HepG2 (cell line): ENCODE results near the gene HOMEZ. TPM values are rescaled to one million over a fixed set of nuclear protein-coding genes. Genes with fewer than 3 reads are reported as not detected.

Experiments used
- CERS6 ChIP-seq: sonication (generic); formaldehyde crosslinking; IDR thresholded peaks from 2 replicates; pipeline ENCODE4 v1.5.0; 2020; ENCODE audit warnings: missing genetic modification reagents
- ERF ChIP-seq: IDR thresholded peaks from 2 replicates; pipeline ENCODE4 v1.6.1; 2018; ENCODE audit warnings: missing biosample characterization, missing genetic modification reagents
- GZF1 ChIP-seq: sonication (generic); formaldehyde crosslinking; IDR thresholded peaks from 2 replicates; pipeline ENCODE4 v1.5.1; 2020; ENCODE audit warnings: mild to moderate bottlenecking, missing genetic modification reagents
- MYPOP ChIP-seq: sonication (generic); formaldehyde crosslinking; IDR thresholded peaks from 2 replicates; pipeline ENCODE4 v1.8.1; 2023; ENCODE audit warnings: mild to moderate bottlenecking, moderate library complexity, missing genetic modification reagents
- POLR2A ChIP-seq, 2 experiments: IDR thresholded peaks; 2 replicates each; pipeline ENCODE4 v1.6.1; 2011; ENCODE audit warnings: low read depth in 2 of 2, low read length in 2 of 2, mild to moderate bottlenecking in 1 of 2, moderate library complexity in 1 of 2; ENCODE audit not compliant: insufficient read depth in 1 of 2
- RNF219 ChIP-seq: sonication (generic); formaldehyde crosslinking; IDR thresholded peaks from 2 replicates; pipeline ENCODE4 v1.5.0; 2020; ENCODE audit warnings: mild to moderate bottlenecking, missing genetic modification reagents
- SOX6 ChIP-seq, 2 experiments: fragments of 450-650 bp in 1 of 2; sonication (generic) in 1 of 2; formaldehyde crosslinking in 1 of 2; IDR thresholded peaks; 2 replicates each; pipeline versions ENCODE4 v1.4.0 to v1.6.1; 2017 to 2020; ENCODE audit warnings: antibody characterized with exemption in 1 of 2, mild to moderate bottlenecking in 1 of 2, missing genetic modification reagents in 1 of 2
- ZNF281 ChIP-seq: sonication (generic); formaldehyde crosslinking; IDR thresholded peaks from 2 replicates; pipeline ENCODE4 v1.4.0; 2020; ENCODE audit warnings: missing genetic modification reagents, borderline replicate concordance
- ZNF326 ChIP-seq: sonication (generic); formaldehyde crosslinking; IDR thresholded peaks from 2 replicates; pipeline ENCODE4 v1.4.0; 2020; ENCODE audit warnings: missing genetic modification reagents, borderline replicate concordance
- ZNF441 ChIP-seq: sonication (generic); formaldehyde crosslinking; IDR thresholded peaks from 2 replicates; pipeline ENCODE4 v1.7.0; 2021; ENCODE audit warnings: missing genetic modification reagents, borderline replicate concordance
- ZNF766 ChIP-seq: sonication (generic); formaldehyde crosslinking; IDR thresholded peaks from 2 replicates; pipeline ENCODE4 v1.5.0; 2020; ENCODE audit warnings: missing genetic modification reagents, borderline replicate concordance
- ZNF841 ChIP-seq: sonication (generic); formaldehyde crosslinking; IDR thresholded peaks from 2 replicates; pipeline ENCODE4 v1.8.1; 2023; ENCODE audit warnings: missing genetic modification reagents, borderline replicate concordance
- ZZZ3 ChIP-seq: sonication (generic); formaldehyde crosslinking; IDR thresholded peaks from 2 replicates; pipeline ENCODE4 v1.4.0; 2020; ENCODE audit warnings: missing genetic modification reagents, mild to moderate bottlenecking, borderline replicate concordance
- polyA plus RNA-seq, 8 experiments: library from polyadenylated mRNA; depleted of rRNA in 3 of 8; stranded (reverse) in 7 of 8; unstranded in 1 of 8; fragments of >200 nt; fragmentation: Illumina TruSeq in 4 of 8; extraction: Trizol in 4 of 8; gene quantifications; 2 replicates each; pipeline versions ENCODE4 v1.2.1 to v1.2.3, GENCODE V29; 2011 to 2016; ENCODE audit warnings: low read depth in 4 of 8, missing spikeins in 1 of 8, mixed read lengths in 1 of 8; ENCODE audit not compliant: insufficient read depth in 1 of 8
- total RNA-seq, 5 experiments: library from RNA; depleted of rRNA; stranded (reverse); fragments of >200 nt; fragmentation: Illumina TruSeq; extraction: Trizol; gene quantifications; 2 replicates each; pipeline ENCODE4 v1.2.3, GENCODE V29; 2016; ENCODE audit warnings: low read depth in 1 of 5

HOMEZ gene
- total and polyA plus RNA-seq, 2 of the 13 experiments (the other 11 are each of a cell fraction or from before 2014, with no cell fraction given): 14.5 to 31.8 TPM

- TF ChIP-seq ZNF326 (CRISPR knock-in tag) (peak; percentile 68; the same call in 1 of the 2 replicates), ZNF441 (CRISPR knock-in tag) (peak; percentile 54; the same call in 1 of the 2 replicates), ZNF281 (0 out of 2 replicates have a peak, but pooled peaks have one; percentile 7), SOX6 (IDR thresholded peaks at IDR 0.05) (no peak), SOX6 (CRISPR knock-in tag; IDR thresholded peaks at IDR 0.05) (peak; percentile 66), ZZZ3 (CRISPR knock-in tag) (no peak), ZNF841 (CRISPR knock-in tag) (peak; percentile 3; the same call in 1 of the 2 replicates), CERS6 (CRISPR knock-in tag) (no peak), POLR2A (IDR thresholded peaks at IDR 0.05; ENCODE audit: insufficient read depth in 1 of 2, low read depth in 2 of 2, low read length in 2 of 2) (peak in 1 of 2 experiments; percentile 95; a peak in 2 of 4 replicates), GZF1 (CRISPR knock-in tag) (peak; percentile 72), RNF219 (CRISPR knock-in tag) (peak; percentile 63; the same call in 1 of the 2 replicates), ZNF766 (CRISPR knock-in tag) (peak; percentile 72; the same call in 1 of the 2 replicates), MYPOP (CRISPR knock-in tag) (no peak), ERF (CRISPR knock-in tag) (peak; percentile 65)
Measured at GRCh38 chr14:23321572-23322547, 35.9 kb upstream of the HOMEZ start (continued).
